PC-9 (cell line): ENCODE results near the gene GPATCH3. TPM values are rescaled to one million over a fixed set of nuclear protein-coding genes. Genes with fewer than 3 reads are reported as not detected.
A peak's percentile ranks its signal among the peaks of the same experiment; 100 is the strongest.
"Not testable (repeated sequence)": the region's sequence is repeated elsewhere in the genome, so short reads cannot be mapped to it uniquely, and the experiment has no call there.

Experiments used
- BruUV-seq: library from RNA; stranded (reverse); fragments of 400-500 nt; replicated peaks from 2 replicates; lab custom pipeline; 2021; lab: Mats Ljungman, UMichigan
- CTCF ChIA-PET: fragments of 300-600 bp; sonication (Branson Sonifier 250); formaldehyde crosslinking; loops from one replicate; lab custom pipeline; 2022; ENCODE audit warnings: antibody characterized with exemption; lab: Charles Lee
- POLR2A ChIA-PET: fragments of 300-600 bp; sonication (Branson Sonifier 250); formaldehyde crosslinking; loops from one replicate; lab custom pipeline; 2022; ENCODE audit warnings: antibody characterized with exemption; ENCODE audit not compliant: unreplicated experiment; lab: Charles Lee
- DNase-seq, 2 experiments: peaks; one replicate each; pipeline versions ENCODE4 v3.0.0 to v3.0.0-alpha.2; 2015 to 2022; ENCODE audit warnings: mixed read lengths in 1 of 2
- H2AFZ ChIP-seq: fragments of 200-600 bp; sonication (generic); 2 replicates; pipeline ENCODE4 v1.8.1; 2017; ENCODE audit warnings: antibody characterized with exemption
- H3F3A ChIP-seq: fragments of 200-600 bp; sonication (generic); 2 replicates; pipeline ENCODE4 v1.8.1; 2017; ENCODE audit warnings: antibody characterized with exemption, mild to moderate bottlenecking, low read depth; ENCODE audit not compliant: insufficient read depth
- H3K27ac ChIP-seq: fragments of 200-600 bp; sonication (generic); 2 replicates; pipeline ENCODE4 v1.6.1; 2016; ENCODE audit warnings: mixed run types
- H3K27me3 ChIP-seq: fragments of 200-600 bp; sonication (generic); 2 replicates; pipeline ENCODE4 v1.6.1; 2016; ENCODE audit warnings: low read depth, mixed run types; ENCODE audit not compliant: insufficient read depth
- H3K36me3 ChIP-seq: fragments of 200-600 bp; sonication (generic); 2 replicates; pipeline ENCODE4 v1.6.1; 2016; ENCODE audit warnings: low read depth, mixed run types
- H3K4me1 ChIP-seq: fragments of 200-600 bp; sonication (generic); replicated peaks from 2 replicates; pipeline ENCODE4 v1.6.1; 2016; ENCODE audit warnings: mixed run types; ENCODE audit not compliant: insufficient read depth
- H3K4me2 ChIP-seq: fragments of 200-600 bp; sonication (generic); 2 replicates; pipeline ENCODE4 v1.6.1; 2017; ENCODE audit warnings: mixed run types
- H3K4me3 ChIP-seq: fragments of 200-600 bp; sonication (generic); 2 replicates; pipeline ENCODE4 v1.6.1; 2016; ENCODE audit warnings: mixed run types
- H3K79me2 ChIP-seq: fragments of 200-600 bp; sonication (generic); 2 replicates; pipeline ENCODE4 v1.6.1; 2017; ENCODE audit warnings: low read depth, mixed run types
- H3K9me2 ChIP-seq: fragments of 200-600 bp; sonication (generic); 2 replicates; pipeline ENCODE4 v1.8.1; 2017; ENCODE audit warnings: mild to moderate bottlenecking; ENCODE audit not compliant: insufficient read depth
- H3K9me3 ChIP-seq: fragments of 200-600 bp; sonication (generic); 2 replicates; pipeline ENCODE4 v1.8.1; 2016; ENCODE audit warnings: low read depth; ENCODE audit not compliant: insufficient read depth
- H4K20me1 ChIP-seq: fragments of 200-600 bp; sonication (generic); 2 replicates; pipeline ENCODE4 v1.8.1; 2017; ENCODE audit not compliant: insufficient read depth
- EZH2 ChIP-seq: fragments of 200-600 bp; sonication (generic); IDR thresholded peaks from 2 replicates; pipeline ENCODE4 v1.8.0; 2017; ENCODE audit warnings: antibody characterized with exemption, low read depth
- intact Hi-C: fragments of 100-400 bp; cut with micrococcal nuclease; formaldehyde crosslinking; loops from one replicate; pipeline ENCODE4 v1.10.0; 2022; ENCODE audit not compliant: unreplicated experiment
- total RNA-seq: library from RNA; stranded (reverse); gene quantifications from 2 replicates; pipeline ENCODE4 v1.2.3, GENCODE V29; 2021
- TF ChIP-seq, protein P1 (sequence below): fragments of 200-600 bp; sonication (generic); conservative IDR thresholded peaks from 2 replicates; pipeline ENCODE4 v1.6.1; 2017; ENCODE audit warnings: mixed run types, antibody characterized with exemption, mild to moderate bottlenecking, moderate library complexity

The GPATCH3 gene
- total RNA-seq, 1 experiment from 2014 or later: 13.1 TPM

DNA sequence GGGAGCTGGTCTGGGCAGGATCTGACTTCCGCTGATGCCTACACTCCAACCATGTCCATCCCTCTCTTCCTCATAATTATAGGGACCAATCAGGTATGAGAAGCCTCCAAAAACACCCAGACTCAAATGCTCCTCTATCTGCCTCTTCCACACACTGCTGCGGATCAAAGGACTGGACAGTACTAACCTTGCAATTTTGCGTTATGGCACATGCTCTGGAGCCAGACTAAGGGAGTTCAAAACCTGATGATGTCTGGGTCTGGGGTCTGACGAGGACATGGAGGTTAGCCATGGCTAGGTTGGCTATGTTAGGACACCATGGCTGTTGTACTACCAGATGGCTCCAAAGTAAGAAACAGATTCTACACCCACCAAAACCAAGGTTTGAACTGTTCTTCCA, 20.5 kb downstream of the GPATCH3 start:
- peaks cover 30% of the 10 kb centered on the region for H3K4me1 ChIP-seq
- ChIA-PET POLR2A (no interaction called here), CTCF (interaction anchor here (0.7 kb wide), 1 partner anchor 19 kb away, joined by 4 read pairs; no protein-coding TSS in a partner anchor)
- H3K79me2 ChIP-seq: no peaks in the 10 kb centered on the region
- no peak overlapping the region for H3K4me2 ChIP-seq
- H3K27me3 ChIP-seq: no peaks in the 10 kb centered on the region
- H4K20me1 ChIP-seq: no peaks in the 10 kb centered on the region
- intact Hi-C loops: loop anchor here (2.0 kb wide), 1 partner anchor 69 kb away; no protein-coding TSS in a partner anchor
- H3K27ac ChIP-seq: no peak overlapping the region
- no peaks in the 10 kb centered on the region for H3K9me2 ChIP-seq
- no peaks in the 10 kb centered on the region for H3K9me3 ChIP-seq
- H3K36me3 ChIP-seq: no peaks in the 10 kb centered on the region; the same call in 1 of the 2 replicates
- DNase-seq: no peak
- no peak for TF ChIP-seq EZH2
- TF ChIP-seq, protein P1, sequence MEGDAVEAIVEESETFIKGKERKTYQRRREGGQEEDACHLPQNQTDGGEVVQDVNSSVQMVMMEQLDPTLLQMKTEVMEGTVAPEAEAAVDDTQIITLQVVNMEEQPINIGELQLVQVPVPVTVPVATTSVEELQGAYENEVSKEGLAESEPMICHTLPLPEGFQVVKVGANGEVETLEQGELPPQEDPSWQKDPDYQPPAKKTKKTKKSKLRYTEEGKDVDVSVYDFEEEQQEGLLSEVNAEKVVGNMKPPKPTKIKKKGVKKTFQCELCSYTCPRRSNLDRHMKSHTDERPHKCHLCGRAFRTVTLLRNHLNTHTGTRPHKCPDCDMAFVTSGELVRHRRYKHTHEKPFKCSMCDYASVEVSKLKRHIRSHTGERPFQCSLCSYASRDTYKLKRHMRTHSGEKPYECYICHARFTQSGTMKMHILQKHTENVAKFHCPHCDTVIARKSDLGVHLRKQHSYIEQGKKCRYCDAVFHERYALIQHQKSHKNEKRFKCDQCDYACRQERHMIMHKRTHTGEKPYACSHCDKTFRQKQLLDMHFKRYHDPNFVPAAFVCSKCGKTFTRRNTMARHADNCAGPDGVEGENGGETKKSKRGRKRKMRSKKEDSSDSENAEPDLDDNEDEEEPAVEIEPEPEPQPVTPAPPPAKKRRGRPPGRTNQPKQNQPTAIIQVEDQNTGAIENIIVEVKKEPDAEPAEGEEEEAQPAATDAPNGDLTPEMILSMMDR: no peak
- BruUV-seq: no TSS peak
- H2AFZ ChIP-seq: no peak overlapping the region
- H3K4me3 ChIP-seq: no peak overlapping the region
- peaks cover 19% of the 10 kb centered on the region for H3F3A ChIP-seq

DNA sequence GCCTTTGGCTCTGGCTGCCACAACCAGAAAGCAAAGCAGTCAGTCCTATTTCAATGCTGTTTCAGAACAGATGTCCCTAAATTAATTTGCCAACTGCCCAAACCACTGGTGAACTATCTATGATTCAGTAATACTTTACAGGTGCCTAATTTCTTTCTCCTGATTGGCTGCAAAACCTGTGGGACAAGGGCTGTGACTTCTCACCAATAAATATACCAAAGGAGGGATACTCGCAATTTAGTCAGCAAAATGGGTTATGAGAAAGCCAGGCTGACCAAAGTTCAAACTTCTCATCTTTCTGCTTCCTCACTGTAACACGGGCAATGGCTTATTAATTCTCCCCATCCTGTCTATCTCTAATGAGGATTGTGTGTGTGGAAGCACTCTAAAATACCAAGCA, 22.9 kb downstream of the GPATCH3 start:
- intact Hi-C loops: no loop called here
- peak overlapping the region; percentile 96 for H3K27ac ChIP-seq
- H2AFZ ChIP-seq: no peak overlapping the region
- no peaks in the 10 kb centered on the region for H3K36me3 ChIP-seq
- no peaks in the 10 kb centered on the region for H3K27me3 ChIP-seq
- peaks cover 25% of the 10 kb centered on the region for H3F3A ChIP-seq
- peak in 1 of 2 experiments; percentile 71 for DNase-seq
- no peak for TF ChIP-seq EZH2
- TF ChIP-seq, protein P1: no peak
- no peaks in the 10 kb centered on the region for H3K9me3 ChIP-seq
- CTCF ChIA-PET: interaction anchor here (0.5 to 1.9 kb wide), 2 partner anchors 176 to 754 kb away, joined by 3 read pairs; no protein-coding TSS in a partner anchor
- H3K79me2 ChIP-seq: no peaks in the 10 kb centered on the region
- POLR2A ChIA-PET: interaction anchor here (0.6 to 0.7 kb wide), 3 partner anchors 116 to 287 kb away, joined by 3 to 5 read pairs (median 3); no protein-coding TSS in a partner anchor
- no peaks in the 10 kb centered on the region for H3K9me2 ChIP-seq
- H3K4me3 ChIP-seq: peak overlapping the region; percentile 36; the same call in 1 of the 2 replicates
- peaks cover 41% of the 10 kb centered on the region for H3K4me1 ChIP-seq
- peak overlapping the region; percentile 72 for H3K4me2 ChIP-seq
- BruUV-seq: no TSS peak
- H4K20me1 ChIP-seq: no peaks in the 10 kb centered on the region

DNA sequence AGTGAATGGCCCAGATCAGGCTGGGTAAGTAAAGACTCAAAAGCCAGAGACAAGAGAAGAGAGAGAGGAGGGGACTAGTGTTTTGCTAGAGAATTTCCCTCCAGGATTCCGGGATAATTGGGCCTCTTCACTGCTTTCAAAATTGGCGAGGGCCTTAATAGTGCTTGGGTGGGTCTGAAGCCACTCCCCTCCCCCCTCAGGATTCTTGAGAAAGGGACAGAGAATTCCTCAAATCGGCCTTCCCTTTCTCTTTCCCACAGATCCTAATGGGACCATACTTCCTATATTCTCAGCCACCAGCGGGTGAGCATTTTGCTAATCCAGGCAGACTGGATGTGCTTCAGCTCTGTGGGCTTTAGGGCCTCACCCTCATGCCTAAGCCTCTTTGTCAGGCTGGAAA, 25.4 kb downstream of the GPATCH3 start:
- Histone ChIP-seq H3K9me2 (no peaks in the 10 kb centered on the region), H3K36me3 (no peaks in the 10 kb centered on the region), H3F3A (peaks cover 29% of the 10 kb centered on the region), H3K4me1 (peaks cover 43% of the 10 kb centered on the region), H3K9me3 (no peaks in the 10 kb centered on the region), H3K27me3 (no peaks in the 10 kb centered on the region), H3K4me2 (no peak overlapping the region), H3K27ac (peak overlapping the region; percentile 28), H3K4me3 (no peak overlapping the region), H3K79me2 (no peaks in the 10 kb centered on the region), H2AFZ (no peak overlapping the region), H4K20me1 (no peaks in the 10 kb centered on the region)
- no peak for DNase-seq
- ChIA-PET CTCF (no interaction called here), POLR2A (no interaction called here)
- intact Hi-C loops: no loop called here
- no peak for TF ChIP-seq EZH2
- TF ChIP-seq, protein P1: no peak
- BruUV-seq: no TSS peak

DNA sequence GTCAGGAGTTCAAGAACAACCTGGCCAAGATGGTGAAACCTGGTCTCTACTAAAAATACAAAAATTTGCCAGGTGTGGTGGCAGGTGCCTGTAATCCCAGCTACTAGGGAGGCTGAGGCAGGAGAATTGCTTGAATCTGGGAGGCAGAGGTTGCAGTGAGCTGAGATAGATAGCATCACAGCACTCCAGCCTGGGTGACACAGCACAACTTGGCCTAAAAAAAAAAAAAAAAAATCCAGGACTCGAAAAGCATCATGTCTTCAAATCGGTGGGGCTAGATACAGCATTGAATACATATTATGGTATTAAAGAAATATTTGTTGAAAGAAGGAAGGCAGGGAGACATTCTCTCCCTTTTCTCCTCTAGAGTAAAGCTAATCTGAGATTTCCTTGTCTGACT, 27.2 kb downstream of the GPATCH3 start:
- H3K4me3 ChIP-seq, H3K9me3 ChIP-seq, intact Hi-C loops, H3K79me2 ChIP-seq, DNase-seq, H2AFZ ChIP-seq, CTCF ChIA-PET, H3K36me3 ChIP-seq, H3K27me3 ChIP-seq, H3K9me2 ChIP-seq, BruUV-seq, H4K20me1 ChIP-seq: not testable (repeated sequence)
- peak overlapping the region; percentile 60 for H3K27ac ChIP-seq
- peaks cover 50% of the 10 kb centered on the region for H3K4me1 ChIP-seq
- POLR2A ChIA-PET: interaction anchor here (1.0 kb wide), 1 partner anchor 11 kb away, joined by 5 read pairs; no protein-coding TSS in a partner anchor
- H3F3A ChIP-seq: peaks cover 32% of the 10 kb centered on the region
- H3K4me2 ChIP-seq: peak overlapping the region; percentile 23; the same call in 1 of the 2 replicates
